B cell (primary cell): ENCODE data around the gene TRERF1. TPM values are rescaled to one million over a fixed set of nuclear protein-coding genes. Genes with fewer than 3 reads are reported as not detected.

ENCODE experiments used
- ATAC-seq: fragments of 200-7000 bp; cut with Tn5 transposase; one replicate; pipeline ENCODE4 v1.10.0; 2021; ENCODE audit warnings: low read depth, mild to moderate bottlenecking, moderate number of reproducible peaks, moderate library complexity
- CTCF ChIA-PET: fragments of 350-600 bp; sonication (Branson Sonifier 250); formaldehyde crosslinking; loops from one replicate; lab custom pipeline; 2021; ENCODE audit warnings: antibody characterized with exemption, inconsistent platforms; lab: Charles Lee
- POLR2A ChIA-PET: fragments of 350-600 bp; sonication (Branson Sonifier 250); formaldehyde crosslinking; loops from one replicate; lab custom pipeline; 2021; ENCODE audit warnings: antibody characterized with exemption; lab: Charles Lee
- DNase-seq: peaks from one replicate; pipeline ENCODE4 v3.0.0; 2013
- H2AFZ ChIP-seq: 2 replicates; pipeline ENCODE4 v1.6.1; 2012; ENCODE audit warnings: mild to moderate bottlenecking, low read depth, low read length; ENCODE audit not compliant: insufficient read depth, poor library complexity, severe bottlenecking
- H3K27ac ChIP-seq, 2 donors: 1 replicate in 1 of 2; 2 replicates in 1 of 2; pipeline ENCODE4 v1.5.1; 2012 to 2013; ENCODE audit warnings: low read length in 2 of 2, mild to moderate bottlenecking in 2 of 2, moderate library complexity in 1 of 2
- H3K27me3 ChIP-seq, 4 experiments: fragments of 200-600 bp in 1 of 4; sonication (generic) in 1 of 4; replicated peaks in 1 of 4; 1 replicate in 2 of 4; 2 replicates in 2 of 4; pipeline versions ENCODE4 v1.6.1 to v1.7.0; 2013 to 2016; ENCODE audit warnings: low read length in 3 of 4, mild to moderate bottlenecking in 2 of 4, mixed read lengths in 1 of 4, moderate library complexity in 1 of 4; ENCODE audit not compliant: insufficient read depth in 4 of 4, control insufficient read depth in 3 of 4; ENCODE audit errors: control extremely low read depth in 1 of 4
- H3K36me3 ChIP-seq, 2 experiments: replicated peaks in 1 of 2; 1 replicate in 1 of 2; 2 replicates in 1 of 2; pipeline versions ENCODE4 v1.6.1 to v1.7.1; 2013; ENCODE audit warnings: low read length in 1 of 2; ENCODE audit not compliant: insufficient read depth in 2 of 2, control insufficient read depth in 1 of 2; ENCODE audit errors: control extremely low read depth in 1 of 2, extremely low read depth in 1 of 2
- H3K4me1 ChIP-seq, 2 donors: fragments of 200-600 bp in 1 of 2; sonication (generic) in 1 of 2; 1 replicate in 1 of 2; 2 replicates in 1 of 2; pipeline versions ENCODE4 v1.5.1 to v1.6.1; 2013 to 2017; ENCODE audit warnings: low read length in 2 of 2; ENCODE audit not compliant: control insufficient read depth in 2 of 2, insufficient read depth in 2 of 2
- H3K4me2 ChIP-seq: replicated peaks from 2 replicates; pipeline ENCODE3; 2012; ENCODE audit warnings: mild to moderate bottlenecking, low read depth, low read length; ENCODE audit not compliant: poor library complexity, severe bottlenecking
- H3K4me3 ChIP-seq, 5 experiments: fragments of 200-600 bp in 1 of 5; sonication (generic) in 1 of 5; 1 replicate in 3 of 5; 2 replicates in 2 of 5; pipeline versions ENCODE4 v1.5.1 to v1.7.0; 2011 to 2016; ENCODE audit warnings: low read length in 4 of 5, mild to moderate bottlenecking in 4 of 5, low read depth in 2 of 5, control low read depth in 1 of 5, moderate library complexity in 1 of 5; ENCODE audit not compliant: insufficient read depth in 1 of 5; ENCODE audit errors: control extremely low read depth in 1 of 5, extremely low read depth in 1 of 5
- H3K79me2 ChIP-seq: fragments of 200-600 bp; sonication (generic); one replicate; pipeline ENCODE4 v1.6.0; 2016; ENCODE audit warnings: low read length; ENCODE audit not compliant: control insufficient read depth, insufficient read depth
- H3K9ac ChIP-seq: fragments of 200-600 bp; sonication (generic); 2 replicates; pipeline ENCODE4 v1.6.1; 2017; ENCODE audit warnings: mild to moderate bottlenecking, low read length, moderate library complexity
- H3K9me3 ChIP-seq, 3 donors: one replicate each; pipeline versions ENCODE4 v1.6.1 to v1.7.1; 2013; ENCODE audit warnings: low read length in 2 of 3; ENCODE audit not compliant: control insufficient read depth in 2 of 3, insufficient read depth in 1 of 3; ENCODE audit errors: control extremely low read depth in 1 of 3
- H4K20me1 ChIP-seq: 2 replicates; pipeline ENCODE4 v1.6.0; 2012; ENCODE audit warnings: mild to moderate bottlenecking, low read length; ENCODE audit not compliant: insufficient read depth, control insufficient read depth, poor library complexity, severe bottlenecking
- H3K27ac Mint-ChIP-seq: one replicate; pipeline ENCODE4 v1.8.0; 2021; ENCODE audit warnings: mixed read lengths
- H3K27me3 Mint-ChIP-seq: one replicate; pipeline ENCODE4 v1.8.0; 2021; ENCODE audit warnings: mixed read lengths
- H3K4me1 Mint-ChIP-seq: one replicate; pipeline ENCODE4 v1.8.0; 2021; ENCODE audit warnings: mixed read lengths
- H3K4me3 Mint-ChIP-seq: one replicate; pipeline ENCODE4 v1.8.0; 2021; ENCODE audit warnings: mixed read lengths
- H3K9me3 Mint-ChIP-seq: one replicate; pipeline ENCODE4 v1.8.0; 2022; ENCODE audit warnings: mixed read lengths; ENCODE audit not compliant: insufficient read depth
- EZH2 ChIP-seq: IDR thresholded peaks from 2 replicates; pipeline ENCODE4 v1.6.1; 2012; ENCODE audit warnings: borderline replicate concordance, low read depth, mild to moderate bottlenecking, moderate library complexity, low read length; ENCODE audit not compliant: insufficient read depth, poor library complexity, severe bottlenecking
- WGBS: methylation state at CpG from one replicate; pipeline ENCODE4 v1.1.5; 2013; ENCODE audit warnings: missing lambda C conversion rate; ENCODE audit not compliant: insufficient coverage; 5-methylcytosine and 5-hydroxymethylcytosine counted together
- intact Hi-C: fragments of 100-400 bp; cut with micrococcal nuclease; formaldehyde crosslinking; loops from one replicate; pipeline ENCODE4 v1.10.0; 2022
- polyA plus RNA-seq: library from polyadenylated mRNA; depleted of rRNA; stranded (reverse); fragments of >200 nt; gene quantifications from 2 replicates; pipeline ENCODE4 v1.2.3, GENCODE V29; 2012
- total RNA-seq, 2 donors: library from RNA; stranded (reverse); fragments of 120-200 nt in 1 of 2; gene quantifications; 1 replicate in 1 of 2; 2 replicates in 1 of 2; pipeline versions ENCODE4 v1.2.3 to v1.2.4, GENCODE V29; 2013 to 2022
- TF ChIP-seq, protein P1 (sequence below): fragments of 200-600 bp; IDR thresholded peaks from one replicate; pipeline ENCODE4 v1.8.0; 2022; ENCODE audit warnings: antibody characterized with exemption, mild to moderate bottlenecking

TRERF1 gene
- total and polyA plus RNA-seq, 2 donors (not counting 1 experiment from before 2014, with no cell fraction given) = 3.5 to 6.7 TPM

DNA sequence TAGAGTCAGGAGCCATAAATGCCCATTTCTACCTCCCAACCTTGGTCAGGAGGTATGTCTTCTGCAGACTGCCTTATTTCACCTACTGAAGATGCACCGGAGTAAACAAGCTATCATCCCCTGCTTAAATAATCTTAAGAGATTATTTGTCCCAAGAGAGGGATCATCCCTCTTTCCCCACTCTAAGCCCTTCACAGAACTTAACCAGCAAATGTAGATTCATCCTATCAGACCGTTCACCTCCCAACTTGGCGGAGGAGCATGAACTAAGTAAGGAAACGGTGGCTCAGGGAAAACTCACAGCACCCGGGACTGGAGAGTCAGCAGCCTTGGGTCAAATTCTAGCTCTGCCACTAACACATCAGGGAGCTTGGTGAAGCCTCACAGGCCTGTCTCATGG, 115.3 kb downstream of the TRERF1 start:
- CTCF ChIA-PET = interaction anchor here (1.1 kb wide), 1 partner anchor 27 kb away, joined by 3 read pairs; no protein-coding TSS in a partner anchor
- intact Hi-C loops = no loop called here
- POLR2A ChIA-PET = no interaction called here
- DNase-seq (no peak), ATAC-seq (no peak)
- H3K27me3 Mint-ChIP-seq = no peaks in the 10 kb centered on the region
- no peaks in the 10 kb centered on the region for H3K27me3 ChIP-seq
- TF ChIP-seq, protein P1, sequence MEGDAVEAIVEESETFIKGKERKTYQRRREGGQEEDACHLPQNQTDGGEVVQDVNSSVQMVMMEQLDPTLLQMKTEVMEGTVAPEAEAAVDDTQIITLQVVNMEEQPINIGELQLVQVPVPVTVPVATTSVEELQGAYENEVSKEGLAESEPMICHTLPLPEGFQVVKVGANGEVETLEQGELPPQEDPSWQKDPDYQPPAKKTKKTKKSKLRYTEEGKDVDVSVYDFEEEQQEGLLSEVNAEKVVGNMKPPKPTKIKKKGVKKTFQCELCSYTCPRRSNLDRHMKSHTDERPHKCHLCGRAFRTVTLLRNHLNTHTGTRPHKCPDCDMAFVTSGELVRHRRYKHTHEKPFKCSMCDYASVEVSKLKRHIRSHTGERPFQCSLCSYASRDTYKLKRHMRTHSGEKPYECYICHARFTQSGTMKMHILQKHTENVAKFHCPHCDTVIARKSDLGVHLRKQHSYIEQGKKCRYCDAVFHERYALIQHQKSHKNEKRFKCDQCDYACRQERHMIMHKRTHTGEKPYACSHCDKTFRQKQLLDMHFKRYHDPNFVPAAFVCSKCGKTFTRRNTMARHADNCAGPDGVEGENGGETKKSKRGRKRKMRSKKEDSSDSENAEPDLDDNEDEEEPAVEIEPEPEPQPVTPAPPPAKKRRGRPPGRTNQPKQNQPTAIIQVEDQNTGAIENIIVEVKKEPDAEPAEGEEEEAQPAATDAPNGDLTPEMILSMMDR = no peak
- TF ChIP-seq EZH2 = no peak
- H3K79me2 ChIP-seq = no peaks in the 10 kb centered on the region
- H2AFZ ChIP-seq = no peak overlapping the region
- H3K27ac Mint-ChIP-seq = no peak overlapping the region
- no peak overlapping the region for H3K9ac ChIP-seq
- no peak overlapping the region for H3K4me3 Mint-ChIP-seq
- H3K4me3 ChIP-seq = no peak overlapping the region
- no peaks in the 10 kb centered on the region for H3K9me3 ChIP-seq
- H3K4me1 Mint-ChIP-seq = no peaks in the 10 kb centered on the region
- H3K4me1 ChIP-seq = no peaks in the 10 kb centered on the region
- H4K20me1 ChIP-seq = no peaks in the 10 kb centered on the region
- H3K4me2 ChIP-seq = no peak overlapping the region
- 97% methylated on average over 5 of the region's 5 CpGs for WGBS
- no peaks in the 10 kb centered on the region for H3K36me3 ChIP-seq
- H3K9me3 Mint-ChIP-seq = no peaks in the 10 kb centered on the region
- H3K27ac ChIP-seq = no peak overlapping the region

DNA sequence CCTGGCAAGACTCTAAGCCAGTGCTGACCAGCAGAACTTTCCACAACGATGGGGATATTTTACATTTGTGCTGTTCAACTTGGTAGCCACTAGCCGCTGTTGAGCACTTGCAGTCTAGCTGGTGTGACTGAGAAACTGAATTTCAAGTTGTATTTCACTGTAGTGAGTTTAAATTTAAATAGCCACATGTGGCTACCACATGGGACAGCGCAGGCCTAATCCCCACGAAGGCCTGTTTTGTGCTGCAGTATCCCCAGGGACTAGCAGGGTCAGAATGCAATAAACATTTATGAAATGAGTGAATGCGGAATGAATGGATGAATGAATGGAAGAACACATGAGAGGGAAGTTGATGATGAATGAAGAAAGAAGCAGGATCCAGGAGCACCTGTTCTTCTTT, 115.8 kb downstream of the TRERF1 start:
- Histone ChIP-seq H3K27ac (no peak overlapping the region), H4K20me1 (no peaks in the 10 kb centered on the region), H3K4me2 (no peak overlapping the region), H3K9me3 (no peaks in the 10 kb centered on the region), H3K4me3 (no peak overlapping the region), H3K4me1 (no peaks in the 10 kb centered on the region), H3K79me2 (no peaks in the 10 kb centered on the region), H3K36me3 (no peaks in the 10 kb centered on the region), H2AFZ (no peak overlapping the region), H3K27me3 (no peaks in the 10 kb centered on the region), H3K9ac (no peak overlapping the region)
- DNase-seq = no peak
- WGBS = 93% methylated on average over 3 of the region's 5 CpGs
- H3K9me3 Mint-ChIP-seq = no peaks in the 10 kb centered on the region
- no peak overlapping the region for H3K27ac Mint-ChIP-seq
- H3K4me3 Mint-ChIP-seq = no peak overlapping the region
- no peaks in the 10 kb centered on the region for H3K4me1 Mint-ChIP-seq
- ATAC-seq = no peak
- intact Hi-C loops = no loop called here
- ChIA-PET CTCF (no interaction called here), POLR2A (no interaction called here)
- TF ChIP-seq, protein P1 = no peak
- no peak for TF ChIP-seq EZH2
- no peaks in the 10 kb centered on the region for H3K27me3 Mint-ChIP-seq
